Karpas-422 (cell line): ENCODE measurements around the gene NR6A1. TPM values are rescaled to one million over a fixed set of nuclear protein-coding genes. Genes with fewer than 3 reads are reported as not detected.

ENCODE experiments used
- DNase-seq: peaks from one replicate; pipeline ENCODE4 v3.0.0-alpha.2; 2015
- H2AFZ ChIP-seq: fragments of 200-600 bp; sonication (generic); 2 replicates; pipeline ENCODE4 v1.6.1; 2014; ENCODE audit warnings: antibody characterized with exemption, low read length, mixed read lengths
- H3K27ac ChIP-seq: fragments of 200-600 bp; sonication (generic); 2 replicates; pipeline ENCODE4 v1.5.1; 2014; ENCODE audit warnings: mild to moderate bottlenecking, low read length, moderate library complexity
- H3K27me3 ChIP-seq: fragments of 200-600 bp; sonication (generic); 2 replicates; pipeline ENCODE4 v1.6.1; 2014; ENCODE audit warnings: low read length, mixed read lengths
- H3K36me3 ChIP-seq: fragments of 200-600 bp; sonication (generic); 2 replicates; pipeline ENCODE4 v1.6.1; 2014; ENCODE audit warnings: low read length, mixed read lengths; ENCODE audit not compliant: insufficient read depth
- H3K4me1 ChIP-seq: fragments of 200-600 bp; sonication (generic); 2 replicates; pipeline ENCODE4 v1.6.1; 2014; ENCODE audit warnings: mild to moderate bottlenecking, low read length, mixed read lengths
- H3K4me2 ChIP-seq: fragments of 200-600 bp; sonication (generic); 2 replicates; pipeline ENCODE4 v1.6.1; 2014; ENCODE audit warnings: low read length, low read depth, mild to moderate bottlenecking; ENCODE audit not compliant: poor library complexity, severe bottlenecking
- H3K4me3 ChIP-seq: fragments of 200-600 bp; sonication (generic); 2 replicates; pipeline ENCODE4 v1.5.1; 2014; ENCODE audit warnings: mild to moderate bottlenecking, antibody characterized with exemption, low read length, mixed read lengths
- H3K79me2 ChIP-seq: fragments of 200-600 bp; sonication (generic); 2 replicates; pipeline ENCODE4 v1.6.1; 2014; ENCODE audit warnings: mild to moderate bottlenecking, low read length, mixed read lengths
- H3K9ac ChIP-seq: fragments of 200-600 bp; sonication (generic); 2 replicates; pipeline ENCODE4 v1.6.0; 2014; ENCODE audit warnings: low read length
- H3K9me2 ChIP-seq: fragments of 200-600 bp; sonication (generic), shearing (Covaris generic); replicated peaks from 2 replicates; pipeline ENCODE4 v1.6.0; 2014; ENCODE audit warnings: mild to moderate bottlenecking, low read length, moderate library complexity; ENCODE audit not compliant: insufficient read depth
- H3K9me3 ChIP-seq: fragments of 300-700, 200-600 bp; sonication (generic); 2 replicates; pipeline ENCODE4 v1.6.1; 2014; ENCODE audit warnings: low read length, mixed read lengths
- H4K20me1 ChIP-seq: fragments of 200-600 bp; sonication (generic); 2 replicates; pipeline ENCODE4 v1.6.1; 2014; ENCODE audit warnings: mild to moderate bottlenecking, antibody characterized with exemption, low read length, low read depth; ENCODE audit not compliant: insufficient read depth
- total RNA-seq: library from RNA; depleted of rRNA; stranded (reverse); fragments of >200 nt; shearing (Covaris generic); gene quantifications from 2 replicates; pipeline ENCODE4 v1.2.3, GENCODE V29; 2014; ENCODE audit warnings: low replicate concordance

Gene NR6A1
- total RNA-seq, 1 experiment from 2014 or later = 3.1 TPM

DNA sequence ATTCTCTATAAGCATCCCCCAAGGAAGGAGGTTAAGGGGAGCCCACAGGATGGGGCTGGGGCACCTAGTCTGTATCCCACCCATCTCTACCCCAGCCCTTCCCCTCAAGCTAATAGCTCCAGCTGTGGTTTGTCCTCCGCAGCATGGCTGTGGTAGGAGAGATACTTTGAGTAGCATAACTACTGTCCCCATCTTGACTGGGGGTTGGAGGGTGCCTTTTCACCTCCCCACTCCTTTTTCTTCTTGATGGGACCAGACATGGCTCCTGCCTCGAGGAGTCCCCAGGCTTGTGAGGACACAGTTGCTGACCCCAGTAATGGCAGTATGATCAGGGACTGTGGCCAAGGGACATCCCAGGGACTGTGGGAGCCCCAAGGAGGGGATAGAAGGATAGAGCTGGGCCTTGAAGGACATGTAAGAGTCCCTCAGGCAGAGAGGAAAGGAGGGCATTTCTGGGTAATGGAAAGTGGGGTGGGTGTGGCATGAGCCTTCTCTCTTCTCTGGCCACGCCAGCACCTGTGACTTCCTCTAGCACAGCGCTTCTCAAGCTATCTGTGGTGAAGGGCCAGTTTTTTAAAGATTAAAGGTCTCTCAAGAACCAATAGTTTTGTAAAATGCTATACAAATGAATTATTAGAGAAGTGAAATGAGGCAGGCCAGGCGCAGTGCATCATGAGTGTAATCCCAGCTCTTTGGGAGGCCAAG lies 19.8 kb upstream of the NR6A1 start:
- H3K27me3 ChIP-seq = no peaks in the 10 kb centered on the region
- H3K9me2 ChIP-seq = no peaks in the 10 kb centered on the region
- H3K79me2 ChIP-seq = no peaks in the 10 kb centered on the region
- H3K36me3 ChIP-seq = no peaks in the 10 kb centered on the region
- no peaks in the 10 kb centered on the region for H3K4me1 ChIP-seq
- no peak overlapping the region for H2AFZ ChIP-seq
- H3K9ac ChIP-seq = no peak overlapping the region
- no peak overlapping the region for H3K4me2 ChIP-seq
- no peak overlapping the region for H3K4me3 ChIP-seq
- no peak for DNase-seq
- H3K9me3 ChIP-seq = no peaks in the 10 kb centered on the region
- no peaks in the 10 kb centered on the region for H4K20me1 ChIP-seq
- no peak overlapping the region for H3K27ac ChIP-seq

DNA sequence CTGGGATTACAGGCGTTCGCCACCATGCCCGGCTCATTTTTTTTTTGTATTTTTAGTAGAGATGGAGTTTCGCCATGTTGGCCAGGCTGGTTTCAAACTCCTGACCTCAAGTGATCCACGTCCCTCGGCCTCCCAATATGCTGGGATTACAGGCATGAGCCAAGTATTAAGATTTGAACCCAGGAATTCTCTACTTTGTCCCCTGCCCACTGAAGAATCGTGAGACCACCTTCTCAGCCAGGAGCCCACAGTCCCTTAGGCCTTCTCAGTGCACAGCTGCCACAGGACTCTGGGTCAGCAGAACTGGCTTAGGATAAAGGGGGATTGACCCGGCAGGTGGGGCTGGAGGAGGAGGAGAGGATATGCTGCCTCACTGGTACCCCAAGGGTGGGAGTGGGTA lies 19.2 kb upstream of the NR6A1 start:
- Histone ChIP-seq H4K20me1 (no peaks in the 10 kb centered on the region), H3K4me2 (no peak overlapping the region)

DNA sequence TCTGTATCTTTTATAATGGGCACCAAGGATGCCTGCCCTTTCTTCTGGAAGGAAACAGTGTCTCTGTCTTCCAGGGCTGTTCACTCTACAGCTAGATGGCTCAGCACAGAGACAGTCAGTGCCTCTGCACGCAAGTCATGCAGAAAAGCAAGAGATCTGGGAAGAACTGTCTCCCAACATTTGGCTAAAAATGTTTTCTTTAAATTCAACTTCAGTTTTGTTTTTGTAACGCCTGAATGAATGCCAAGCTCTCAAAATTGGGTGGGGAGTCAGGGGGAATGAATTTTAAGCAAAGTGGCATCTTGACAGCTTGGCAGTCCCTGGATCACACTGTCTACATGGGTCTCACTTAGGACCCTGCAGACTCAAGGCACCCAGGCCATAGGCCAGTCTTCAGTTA lies 18.4 kb upstream of the NR6A1 start:
- H3K27ac ChIP-seq = no peak overlapping the region
- no peak for DNase-seq

More for the DNA sequence above, 19.2 kb upstream of the NR6A1 start:
- Histone ChIP-seq H3K79me2 (no peaks in the 10 kb centered on the region), H3K9me2 (no peaks in the 10 kb centered on the region), H3K27ac (no peak overlapping the region), H2AFZ (no peak overlapping the region), H3K4me1 (no peaks in the 10 kb centered on the region), H3K9ac (no peak overlapping the region), H3K36me3 (no peaks in the 10 kb centered on the region), H3K27me3 (no peaks in the 10 kb centered on the region), H3K9me3 (no peaks in the 10 kb centered on the region), H3K4me3 (no peak overlapping the region)
- no peak for DNase-seq

DNA sequence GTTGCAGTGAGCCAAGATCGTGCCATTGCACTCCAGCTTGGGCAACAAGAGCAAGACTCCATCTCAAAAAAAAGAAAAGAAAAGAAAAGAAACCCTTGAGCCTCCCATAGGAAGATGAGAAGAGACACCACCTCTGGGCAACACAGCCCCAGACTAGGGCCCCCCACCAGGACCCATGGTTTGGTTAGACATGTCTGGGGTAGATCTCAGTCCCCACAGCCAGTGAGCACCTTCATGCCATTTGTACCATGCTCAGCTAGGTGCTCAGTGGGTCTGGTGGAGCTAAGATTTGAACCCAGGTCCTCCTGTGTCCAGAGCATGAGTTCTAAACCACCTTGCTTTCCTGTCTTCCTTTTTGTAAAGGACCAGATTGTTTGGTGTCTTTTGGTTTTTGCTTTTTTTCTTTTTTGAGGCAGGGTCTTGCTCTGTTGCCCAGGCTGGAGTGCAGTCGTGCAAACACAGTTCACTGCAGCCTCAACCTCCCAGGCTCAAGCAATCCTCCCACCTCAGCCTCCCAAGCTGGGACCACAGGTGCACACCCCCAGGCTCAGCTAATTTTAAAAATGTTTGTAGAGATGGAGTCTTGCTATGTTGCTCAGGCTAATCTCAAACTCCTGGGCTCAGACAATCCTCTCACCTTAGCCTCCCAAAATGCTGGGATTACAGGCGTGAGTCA lies 17.6 kb upstream of the NR6A1 start:
- H3K4me3 ChIP-seq = no peak overlapping the region
- no peaks in the 10 kb centered on the region for H3K27me3 ChIP-seq
- no peaks in the 10 kb centered on the region for H3K4me1 ChIP-seq
- no peak for DNase-seq
- H3K9me2 ChIP-seq = no peaks in the 10 kb centered on the region
- H3K79me2 ChIP-seq = no peaks in the 10 kb centered on the region
- H4K20me1 ChIP-seq = no peaks in the 10 kb centered on the region
- no peaks in the 10 kb centered on the region for H3K36me3 ChIP-seq
- no peak overlapping the region for H3K27ac ChIP-seq
- no peak overlapping the region for H2AFZ ChIP-seq
- no peak overlapping the region for H3K4me2 ChIP-seq
- H3K9me3 ChIP-seq = no peaks in the 10 kb centered on the region
- H3K9ac ChIP-seq = no peak overlapping the region

More for the DNA sequence above, 18.4 kb upstream of the NR6A1 start:
- Histone ChIP-seq H3K9me3 (no peaks in the 10 kb centered on the region), H3K4me2 (no peak overlapping the region), H3K79me2 (no peaks in the 10 kb centered on the region), H4K20me1 (no peaks in the 10 kb centered on the region), H3K4me1 (no peaks in the 10 kb centered on the region), H3K9ac (no peak overlapping the region), H3K36me3 (no peaks in the 10 kb centered on the region), H3K4me3 (no peak overlapping the region), H3K27me3 (no peaks in the 10 kb centered on the region), H2AFZ (no peak overlapping the region), H3K9me2 (no peaks in the 10 kb centered on the region)

DNA sequence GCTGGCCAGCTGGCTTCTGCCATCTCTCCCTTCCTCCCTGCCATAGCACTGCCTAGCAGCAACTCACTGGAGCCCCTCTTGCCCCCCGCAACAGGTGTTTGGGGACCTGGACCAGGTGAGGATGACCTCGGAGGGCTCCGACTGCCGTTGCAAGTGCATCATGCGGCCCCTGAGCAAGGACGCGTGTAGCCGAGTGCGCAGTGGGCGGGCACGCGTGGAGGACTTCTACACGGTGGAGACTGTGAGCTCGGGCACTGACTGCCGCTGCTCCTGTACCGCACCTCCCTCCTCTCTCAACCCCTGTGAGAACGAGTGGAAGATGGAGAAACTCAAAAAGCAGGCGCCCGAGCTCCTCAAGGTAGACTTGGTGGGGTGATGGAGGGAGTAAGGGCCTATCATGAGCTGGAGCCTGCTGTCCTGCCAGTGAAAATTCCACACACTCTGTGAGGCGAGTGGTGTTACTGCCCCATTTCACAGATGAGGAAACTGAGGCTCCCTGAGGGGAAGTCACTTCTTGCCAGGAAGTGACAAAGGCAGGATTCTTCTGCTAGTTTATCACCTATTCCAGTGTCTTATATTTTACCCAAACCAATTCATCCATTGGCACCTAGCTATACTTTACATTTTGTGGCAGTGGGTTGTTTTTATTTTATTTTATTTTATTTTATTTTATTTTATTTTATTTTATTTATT lies 15.9 kb upstream of the NR6A1 start:
- no peak overlapping the region for H3K9ac ChIP-seq
- no peaks in the 10 kb centered on the region for H3K79me2 ChIP-seq
- no peak overlapping the region for H3K4me2 ChIP-seq
- H3K27me3 ChIP-seq = no peaks in the 10 kb centered on the region
- H3K4me1 ChIP-seq = no peaks in the 10 kb centered on the region
- no peak overlapping the region for H2AFZ ChIP-seq
- H4K20me1 ChIP-seq = no peaks in the 10 kb centered on the region
- no peak overlapping the region for H3K27ac ChIP-seq
- H3K9me3 ChIP-seq = no peaks in the 10 kb centered on the region
- peak; percentile 6 for DNase-seq
- H3K36me3 ChIP-seq = no peaks in the 10 kb centered on the region
- no peaks in the 10 kb centered on the region for H3K9me2 ChIP-seq
- H3K4me3 ChIP-seq = no peak overlapping the region

DNA sequence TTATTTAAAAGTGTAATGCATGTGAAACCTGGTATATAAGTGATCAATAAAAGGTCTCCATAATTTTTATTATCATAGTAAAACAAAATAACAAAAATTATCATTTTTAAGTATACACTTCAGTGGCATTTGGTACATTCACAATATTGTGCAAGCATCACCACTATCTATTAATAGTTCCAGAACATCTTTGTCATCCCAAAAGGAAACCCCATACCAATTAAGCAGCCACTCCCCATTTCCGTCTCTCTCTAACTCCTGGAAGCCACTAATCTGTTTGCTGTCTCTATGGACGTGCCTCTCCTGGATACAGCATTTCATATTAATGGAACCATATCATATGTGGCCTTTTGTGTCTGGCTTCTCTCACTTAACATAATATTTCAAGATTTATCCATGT lies 13.4 kb upstream of the NR6A1 start:
- no peak overlapping the region for H3K4me2 ChIP-seq
- no peaks in the 10 kb centered on the region for H3K9me3 ChIP-seq
- no peaks in the 10 kb centered on the region for H3K4me1 ChIP-seq
- peak; percentile 14 for DNase-seq
- H3K9ac ChIP-seq = no peak overlapping the region
- H3K27ac ChIP-seq = no peak overlapping the region
- no peak overlapping the region for H3K4me3 ChIP-seq
- no peaks in the 10 kb centered on the region for H3K36me3 ChIP-seq
- H3K27me3 ChIP-seq = no peaks in the 10 kb centered on the region
- H4K20me1 ChIP-seq = no peaks in the 10 kb centered on the region
- H3K9me2 ChIP-seq = no peaks in the 10 kb centered on the region
- H2AFZ ChIP-seq = no peak overlapping the region
- H3K79me2 ChIP-seq = no peaks in the 10 kb centered on the region

DNA sequence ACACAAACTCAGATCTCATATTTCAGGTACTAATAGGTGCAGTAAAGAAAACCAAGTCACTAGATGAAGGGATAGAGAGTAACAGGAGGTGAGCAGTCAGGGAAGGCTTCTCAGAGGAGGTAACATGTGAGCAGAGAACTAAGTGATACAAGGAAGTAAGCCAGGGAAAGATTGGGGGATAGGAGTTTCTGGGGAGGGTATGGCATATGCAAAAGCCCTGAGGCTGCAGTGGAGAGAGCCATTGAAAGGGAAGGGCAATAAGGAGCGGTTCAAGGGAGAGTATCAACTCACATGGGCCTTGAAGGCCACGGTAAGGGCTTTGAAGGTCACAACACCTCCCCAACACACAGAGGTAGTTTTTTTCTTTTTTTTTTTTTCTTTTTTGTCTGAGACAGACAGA lies 12.7 kb upstream of the NR6A1 start:
- H3K4me2 ChIP-seq = no peak overlapping the region
- H3K4me3 ChIP-seq = no peak overlapping the region
- no peak overlapping the region for H3K9ac ChIP-seq
- H3K79me2 ChIP-seq = no peaks in the 10 kb centered on the region
- no peak overlapping the region for H3K27ac ChIP-seq
- no peaks in the 10 kb centered on the region for H4K20me1 ChIP-seq
- no peaks in the 10 kb centered on the region for H3K9me3 ChIP-seq
- no peaks in the 10 kb centered on the region for H3K36me3 ChIP-seq
- no peaks in the 10 kb centered on the region for H3K27me3 ChIP-seq
- DNase-seq = peak; percentile 14
- H2AFZ ChIP-seq = no peak overlapping the region
- H3K9me2 ChIP-seq = no peaks in the 10 kb centered on the region
- no peaks in the 10 kb centered on the region for H3K4me1 ChIP-seq
